Neutrophil (primary cell): ENCODE measurements around the gene TNNI3K.
"Not testable (repeated sequence)": the region's sequence is repeated elsewhere in the genome, so short reads cannot be mapped to it uniquely, and the experiment has no call there.

Source experiments
- H3K27ac ChIP-seq: fragments of 200-600 bp; sonication (generic); 2 replicates; pipeline ENCODE4 v1.5.1; 2016; ENCODE audit warnings: mild to moderate bottlenecking, moderate library complexity
- H3K27me3 ChIP-seq: fragments of 200-600 bp; sonication (generic); 2 replicates; pipeline ENCODE4 v1.6.0; 2016; ENCODE audit warnings: mild to moderate bottlenecking
- H3K36me3 ChIP-seq: fragments of 200-600 bp; sonication (generic); 2 replicates; pipeline ENCODE4 v1.5.1; 2017
- H3K4me1 ChIP-seq, 2 experiments: fragments of 200-600 bp in 1 of 2; sonication (generic) in 1 of 2; 1 replicate in 1 of 2; 2 replicates in 1 of 2; pipeline versions ENCODE4 v1.5.1 to v1.6.1; 2013 to 2016; ENCODE audit warnings: low read depth in 1 of 2, low read length in 1 of 2, mild to moderate bottlenecking in 1 of 2, moderate library complexity in 1 of 2; ENCODE audit not compliant: control insufficient read depth in 1 of 2, insufficient read depth in 1 of 2
- H3K4me3 ChIP-seq, 2 experiments: fragments of 200-600 bp in 1 of 2; sonication (generic) in 1 of 2; 1 replicate in 1 of 2; 2 replicates in 1 of 2; pipeline ENCODE4 v1.5.1; 2013 to 2016; ENCODE audit warnings: low read depth in 1 of 2, low read length in 1 of 2, mild to moderate bottlenecking in 1 of 2, moderate library complexity in 1 of 2
- H3K9me3 ChIP-seq: fragments of 200-600 bp; sonication (generic); 2 replicates; pipeline ENCODE4 v1.5.1; 2016
- CTCF ChIP-seq: fragments of 200-600 bp; sonication (generic); IDR thresholded peaks from 2 replicates; pipeline ENCODE4 v1.5.1; 2016; ENCODE audit warnings: antibody characterized with exemption

TNNI3K gene

DNA sequence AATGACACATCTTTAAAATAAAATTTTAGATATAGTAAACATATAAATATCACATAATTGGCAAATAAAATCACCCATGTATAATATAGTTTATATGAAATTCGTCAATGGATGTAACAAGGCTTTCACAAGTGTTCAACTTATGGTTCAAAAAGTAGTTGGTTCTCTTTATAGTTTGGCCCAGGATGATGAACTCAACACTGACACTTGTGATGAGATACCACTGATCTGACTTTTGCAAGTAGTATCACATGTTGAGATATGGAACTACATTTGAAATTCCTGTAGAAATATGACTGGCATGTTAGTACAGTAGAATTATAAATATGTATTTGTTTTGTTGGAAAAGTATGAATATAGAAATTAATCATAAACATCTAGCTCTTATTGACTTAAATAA, 1.8 kb downstream of the TNNI3K start:
- Histone ChIP-seq H3K9me3 (no peaks in the 10 kb centered on the region), H3K4me1 (no peaks in the 10 kb centered on the region), H3K36me3 (no peaks in the 10 kb centered on the region), H3K4me3 (no peak overlapping the region), H3K27ac (no peak overlapping the region), H3K27me3 (no peaks in the 10 kb centered on the region)
- no peak for TF ChIP-seq CTCF

DNA sequence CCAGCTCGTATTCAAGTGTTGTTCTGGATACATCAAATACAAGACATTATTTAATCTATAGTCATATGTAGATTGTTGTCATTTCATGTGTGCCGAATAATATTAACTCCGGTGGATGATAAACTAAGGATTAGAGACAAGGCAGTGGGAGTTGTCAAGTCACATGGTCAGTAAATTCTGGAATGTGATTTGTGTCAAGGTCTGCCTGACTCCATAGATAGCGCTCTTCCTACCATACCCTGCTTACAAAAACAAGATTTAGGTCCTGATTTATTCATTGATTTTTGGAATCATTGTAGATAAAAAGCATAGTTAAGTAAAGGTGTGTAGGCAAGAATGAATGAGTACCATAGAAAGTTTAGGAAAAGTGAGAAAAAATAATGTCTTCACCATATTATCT, 2.6 kb downstream of the TNNI3K start:
- Histone ChIP-seq H3K4me1 (no peaks in the 10 kb centered on the region), H3K9me3 (no peaks in the 10 kb centered on the region), H3K4me3 (no peak overlapping the region), H3K27ac (no peak overlapping the region), H3K27me3 (no peaks in the 10 kb centered on the region), H3K36me3 (no peaks in the 10 kb centered on the region)
- TF ChIP-seq CTCF: no peak

- Histone ChIP-seq H3K27me3 (no peaks in the 10 kb centered on the region), H3K9me3 (no peaks in the 10 kb centered on the region), H3K36me3 (no peaks in the 10 kb centered on the region), H3K4me1 (no peaks in the 10 kb centered on the region), H3K4me3 (no peak overlapping the region), H3K27ac (no peak overlapping the region)
- TF ChIP-seq CTCF: no peak
These were observed 10.1 kb downstream of the TNNI3K start for GRCh38 chr1:74245168-74245772.

DNA sequence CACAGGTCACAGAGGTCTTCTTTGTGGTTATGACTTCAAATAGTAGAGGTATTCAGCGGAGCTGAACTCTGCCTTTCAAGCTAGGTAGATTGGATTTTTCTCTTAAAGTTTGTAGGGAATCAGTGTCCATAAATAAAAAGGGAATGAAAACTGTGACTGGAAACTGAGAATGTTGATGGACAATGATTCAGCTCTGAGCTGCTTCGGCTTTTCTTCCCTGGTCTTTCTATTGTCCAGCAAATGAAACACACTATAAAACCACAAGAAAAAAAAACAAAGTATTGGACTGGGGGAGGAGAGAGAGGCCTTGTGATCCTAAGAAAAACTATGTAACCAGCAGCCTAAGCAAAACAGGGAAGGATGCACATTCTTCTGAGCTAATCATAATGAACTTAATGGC, 11.1 kb downstream of the TNNI3K start:
- H3K4me3 ChIP-seq: no peak overlapping the region
- no peaks in the 10 kb centered on the region for H3K4me1 ChIP-seq
- no peaks in the 10 kb centered on the region for H3K27me3 ChIP-seq
- no peak overlapping the region for H3K27ac ChIP-seq
- no peak for TF ChIP-seq CTCF
- H3K9me3 ChIP-seq: no peaks in the 10 kb centered on the region
- no peaks in the 10 kb centered on the region for H3K36me3 ChIP-seq

DNA sequence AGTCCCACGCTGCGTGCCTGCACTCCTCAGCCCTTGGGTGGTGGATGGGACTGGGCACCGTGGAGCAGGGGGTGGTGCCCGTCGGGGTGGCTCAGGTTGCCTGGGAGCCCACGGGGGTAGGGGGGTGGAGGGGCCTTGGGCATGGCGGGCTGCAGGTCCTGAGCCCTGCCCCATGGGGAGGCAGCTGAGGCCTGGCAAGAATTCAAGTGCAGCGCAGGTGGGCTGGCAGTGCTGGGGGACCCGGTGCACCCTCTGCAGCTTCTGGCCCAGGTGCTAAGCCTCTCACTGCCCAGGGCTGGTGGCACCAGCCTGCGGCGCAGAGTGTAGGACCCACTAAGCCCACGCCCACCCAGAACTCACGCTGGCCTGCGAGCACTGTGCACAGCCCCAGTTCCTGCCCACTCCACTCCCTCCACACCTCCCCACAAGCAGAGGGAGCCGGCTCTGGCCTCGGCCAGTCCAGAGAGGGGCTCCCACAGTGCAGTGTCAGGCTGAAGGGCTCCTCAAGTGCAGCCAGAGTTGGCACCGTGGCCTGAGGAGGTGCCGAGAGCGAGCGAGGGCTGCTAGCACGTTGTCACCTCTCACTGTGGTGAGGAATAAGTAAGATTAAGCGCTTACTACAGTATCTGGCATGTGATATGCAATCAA, 12.8 kb downstream of the TNNI3K start:
- no peaks in the 10 kb centered on the region for H3K36me3 ChIP-seq
- no peaks in the 10 kb centered on the region for H3K27me3 ChIP-seq
- no peak overlapping the region for H3K27ac ChIP-seq
- no peaks in the 10 kb centered on the region for H3K4me1 ChIP-seq
- H3K4me3 ChIP-seq: no peak overlapping the region
- no peaks in the 10 kb centered on the region for H3K9me3 ChIP-seq
- TF ChIP-seq CTCF: no peak

- H3K4me3 ChIP-seq, H3K9me3 ChIP-seq, H3K27me3 ChIP-seq, H3K36me3 ChIP-seq, H3K27ac ChIP-seq, H3K4me1 ChIP-seq: not testable (repeated sequence)
These were observed 18.1 kb downstream of the TNNI3K start for GRCh38 chr1:74253243-74253824.
